HG03108 (cell line): ENCODE measurements around the gene RGS14.

Experiments
- ATAC-seq: cut with Tn5 transposase; IDR thresholded peaks from one replicate; pipeline ENCODE4 v1.9.1; 2021; ENCODE audit warnings: moderate library complexity; ENCODE audit not compliant: unreplicated experiment

Gene RGS14

GRCh38 chr5:177357459-177358351, at the start of gene RGS14:
Gene RGS14 (plus strand): TSS chr5:177357924. CDS start chr5:177358025, 101 bp downstream.
- peak; percentile 86 for ATAC-seq

GRCh38 chr5:177308740-177309139, 49.0 kb upstream of the RGS14 start:
- no peak for ATAC-seq

GRCh38 chr5:177309351-177310191, 48.2 kb upstream of the RGS14 start:
- ATAC-seq: no peak

- ATAC-seq: no peak
Observed at GRCh38 chr5:177310332-177310731, 47.4 kb upstream of the RGS14 start.

- no peak for ATAC-seq
Observed at GRCh38 chr5:177310757-177311391, 46.9 kb upstream of the RGS14 start.

GRCh38 chr5:177311392-177311722, 46.4 kb upstream of the RGS14 start:
- no peak for ATAC-seq

- ATAC-seq: peak; percentile 70
Observed at GRCh38 chr5:177311723-177312648, 45.7 kb upstream of the RGS14 start, which contains the start of gene MXD3. Gene MXD3 (minus strand): TSS chr5:177311898. CDS start chr5:177311830, 68 bp downstream.

- peak; percentile 20 for ATAC-seq
Observed at GRCh38 chr5:177312649-177313181, 45.0 kb upstream of the RGS14 start.

- ATAC-seq: no peak
Observed at GRCh38 chr5:177313561-177314259, 44.0 kb upstream of the RGS14 start.

- ATAC-seq: no peak
Observed at GRCh38 chr5:177314376-177315342, 43.1 kb upstream of the RGS14 start.

GRCh38 chr5:177315411-177315810, 42.3 kb upstream of the RGS14 start:
- no peak for ATAC-seq

GRCh38 chr5:177316005-177316404, 41.7 kb upstream of the RGS14 start:
- no peak for ATAC-seq

GRCh38 chr5:177317959-177318377, 39.8 kb upstream of the RGS14 start:
- ATAC-seq: no peak

GRCh38 chr5:177319913-177320588, 37.7 kb upstream of the RGS14 start:
- no peak for ATAC-seq

- ATAC-seq: no peak
Observed at GRCh38 chr5:177320879-177321278, 36.8 kb upstream of the RGS14 start.

- no peak for ATAC-seq
Observed at GRCh38 chr5:177325868-177326381, 31.8 kb upstream of the RGS14 start.
